GM06990 (cell line): ENCODE data around the gene SLC9A1.

Source experiments
- DNase-seq: peaks from one replicate; pipeline ENCODE4 v3.0.0-alpha.2; 2011; ENCODE audit not compliant: insufficient read length; ENCODE audit errors: extremely low read depth
- H3K27me3 ChIP-seq: replicated peaks from 2 replicates; pipeline ENCODE4 v1.6.0; 2011; ENCODE audit warnings: low read length; ENCODE audit not compliant: control insufficient read depth, insufficient read depth
- H3K36me3 ChIP-seq: 2 replicates; pipeline ENCODE4 v1.5.1; 2011; ENCODE audit warnings: low read length; ENCODE audit not compliant: control insufficient read depth, insufficient read depth
- H3K4me3 ChIP-seq: replicated peaks from 2 replicates; pipeline ENCODE4 v1.5.1; 2011; ENCODE audit warnings: low read depth, mild to moderate bottlenecking, control low read depth, low read length
- CTCF ChIP-seq: IDR thresholded peaks from 2 replicates; pipeline ENCODE4 v1.5.1; 2011; ENCODE audit warnings: low read length, control low read depth, mild to moderate bottlenecking, inconsistent platforms; ENCODE audit not compliant: insufficient read depth, poor library complexity, severe bottlenecking

The SLC9A1 gene

GRCh38 chr1:27098431-27099134 lies 56.3 kb downstream of the SLC9A1 start:
- H3K27me3 ChIP-seq = no peaks in the 10 kb centered on the region

GRCh38 chr1:27097484-27097917 lies 57.4 kb downstream of the SLC9A1 start:
- peak; percentile 52 for DNase-seq
- peak; percentile 94 for TF ChIP-seq CTCF
- Histone ChIP-seq H3K36me3 (no peaks in the 10 kb centered on the region; the same call in none of the 2 replicates), H3K27me3 (no peaks in the 10 kb centered on the region), H3K4me3 (no peak overlapping the region)

More at GRCh38 chr1:27098431-27099134, 56.3 kb downstream of the SLC9A1 start:
- TF ChIP-seq CTCF = no peak
- DNase-seq = no peak
- Histone ChIP-seq H3K4me3 (no peak overlapping the region), H3K36me3 (peaks cover 2% of the 10 kb centered on the region)

- H3K27me3 ChIP-seq = no peaks in the 10 kb centered on the region
- DNase-seq = no peak
- no peak for TF ChIP-seq CTCF
- no peak overlapping the region for H3K4me3 ChIP-seq
- H3K36me3 ChIP-seq = no peaks in the 10 kb centered on the region
Measured at GRCh38 chr1:27095576-27095975, 59.3 kb downstream of the SLC9A1 start.

DNA sequence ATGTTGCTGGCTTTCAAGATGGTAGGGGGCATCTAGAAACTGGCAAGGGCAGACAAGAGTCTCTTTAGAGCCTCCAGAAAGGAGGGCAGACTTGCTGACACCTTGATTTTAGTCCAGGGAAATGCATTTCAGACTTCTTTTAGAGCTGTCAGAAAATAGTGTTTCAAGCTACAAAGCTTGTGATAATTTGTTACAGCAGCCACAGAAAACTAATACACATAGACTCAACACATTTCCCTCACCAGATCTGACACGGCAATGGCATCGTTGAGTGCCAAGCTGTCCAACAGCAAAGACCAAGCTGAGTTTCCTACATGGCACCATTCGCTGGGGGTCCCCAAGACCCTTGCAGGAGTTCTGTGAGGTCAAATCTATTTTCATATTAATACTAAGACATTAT lies 62.0 kb downstream of the SLC9A1 start:
- H3K27me3 ChIP-seq = no peaks in the 10 kb centered on the region
- no peak overlapping the region for H3K4me3 ChIP-seq
- DNase-seq = no peak
- no peak for TF ChIP-seq CTCF
- no peaks in the 10 kb centered on the region for H3K36me3 ChIP-seq

DNA sequence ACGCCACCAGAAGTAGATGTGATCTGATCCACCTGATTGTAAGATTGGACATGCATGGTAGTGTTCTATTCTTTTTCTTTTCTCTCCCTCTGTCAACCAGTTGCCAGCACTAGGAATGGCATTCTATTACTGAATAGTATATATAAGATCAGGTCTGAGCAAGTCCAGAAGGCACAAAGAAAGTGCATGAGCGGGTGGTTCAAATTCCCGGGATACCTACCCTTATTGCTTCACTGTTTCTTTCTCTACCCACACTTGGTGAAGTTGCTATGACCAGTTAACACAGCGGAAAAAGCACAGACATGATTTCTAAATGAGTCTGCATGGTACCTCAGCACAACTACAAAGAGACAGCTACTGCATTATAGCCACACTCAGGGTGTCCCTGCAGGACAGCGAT lies 64.0 kb downstream of the SLC9A1 start:
- DNase-seq = no peak
- no peak for TF ChIP-seq CTCF
- Histone ChIP-seq H3K36me3 (no peaks in the 10 kb centered on the region), H3K27me3 (no peaks in the 10 kb centered on the region), H3K4me3 (no peak overlapping the region)
